ENCODE data around the gene MLN. TPM values are rescaled to one million over a fixed set of nuclear protein-coding genes. Genes with fewer than 3 reads are reported as not detected.
A peak's percentile ranks its signal among the peaks of the same experiment; 100 is the strongest.

The MLN gene
- not detected for polyA plus RNA-seq (2012; ENCODE audit: insufficient read depth, insufficient read length, low read depth)

GRCh38 chr6:33803571-33804053 is at the start of gene MLN:
MLN (minus strand) TSS chr6:33804003; CDS start chr6:33801163, 2,840 bp downstream.
- no peaks in the 10 kb centered on the region for H3K27me3 ChIP-seq
- H3K4me3 ChIP-seq (ENCODE audit: low read depth, low read length), result no peak within 1 kb of the TSS
- no peak for TF ChIP-seq CTCF (IDR thresholded peaks at IDR 0.05; ENCODE audit: low read depth, low read length)
- DNase-seq, result no peak
- H3K36me3 ChIP-seq, result no peaks in the 10 kb centered on the region
- no peaks in the 10 kb centered on the region for H3K9me3 ChIP-seq
- peaks cover 11% of the 10 kb centered on the region for H3K4me1 ChIP-seq

GRCh38 chr6:33853026-33853425 is 49.2 kb upstream of the MLN start:
- peaks cover 35% of the 10 kb centered on the region for H3K4me1 ChIP-seq
- no peaks in the 10 kb centered on the region for H3K27me3 ChIP-seq
- no peak for DNase-seq
- no peak for TF ChIP-seq CTCF (IDR thresholded peaks at IDR 0.05; ENCODE audit: low read depth, low read length)
- no peak overlapping the region for H3K4me3 ChIP-seq (ENCODE audit: low read depth, low read length)
- no peaks in the 10 kb centered on the region for H3K36me3 ChIP-seq
- no peaks in the 10 kb centered on the region for H3K9me3 ChIP-seq

GRCh38 chr6:33851959-33852358 is 48.2 kb upstream of the MLN start:
- peak; percentile 74 for TF ChIP-seq CTCF (IDR thresholded peaks at IDR 0.05; ENCODE audit: low read depth, low read length)
- DNase-seq, result peak; percentile 80
- Histone ChIP-seq H3K36me3 (no peaks in the 10 kb centered on the region), H3K9me3 (no peaks in the 10 kb centered on the region), H3K27me3 (no peaks in the 10 kb centered on the region), H3K4me3 (ENCODE audit: low read depth, low read length) (no peak overlapping the region), H3K4me1 (peaks cover 41% of the 10 kb centered on the region)

GRCh38 chr6:33850869-33851541 is 47.2 kb upstream of the MLN start:
- H3K4me1 ChIP-seq, result peaks cover 41% of the 10 kb centered on the region
- no peak overlapping the region for H3K4me3 ChIP-seq (ENCODE audit: low read depth, low read length)
- no peak for TF ChIP-seq CTCF (IDR thresholded peaks at IDR 0.05; ENCODE audit: low read depth, low read length)
- no peak for DNase-seq
- H3K36me3 ChIP-seq, result no peaks in the 10 kb centered on the region
- H3K9me3 ChIP-seq, result no peaks in the 10 kb centered on the region
- no peaks in the 10 kb centered on the region for H3K27me3 ChIP-seq

- no peaks in the 10 kb centered on the region; the same call in 1 of the 2 replicates for H3K36me3 ChIP-seq
- no peaks in the 10 kb centered on the region for H3K27me3 ChIP-seq
- no peak overlapping the region for H3K4me3 ChIP-seq (ENCODE audit: low read depth, low read length)
- H3K9me3 ChIP-seq, result no peaks in the 10 kb centered on the region
- H3K4me1 ChIP-seq, result peaks cover 44% of the 10 kb centered on the region
- DNase-seq, result no peak
- no peak for TF ChIP-seq CTCF (IDR thresholded peaks at IDR 0.05; ENCODE audit: low read depth, low read length)
These were observed 46.5 kb upstream of the MLN start for GRCh38 chr6:33850296-33850695.

- H3K4me1 ChIP-seq, result peaks cover 41% of the 10 kb centered on the region
- DNase-seq, result no peak
- no peak for TF ChIP-seq CTCF (IDR thresholded peaks at IDR 0.05; ENCODE audit: low read depth, low read length)
These were observed 45.8 kb upstream of the MLN start for GRCh38 chr6:33849500-33850075.

More at GRCh38 chr6:33849500-33850075, 45.8 kb upstream of the MLN start:
- Histone ChIP-seq H3K27me3 (no peaks in the 10 kb centered on the region), H3K36me3 (no peaks in the 10 kb centered on the region; the same call in 1 of the 2 replicates), H3K4me3 (ENCODE audit: low read depth, low read length) (no peak overlapping the region), H3K9me3 (no peaks in the 10 kb centered on the region)
